ENCODE data around the gene TIMM10. TPM values are rescaled to one million over a fixed set of nuclear protein-coding genes. Genes with fewer than 3 reads are reported as not detected.

TIMM10 gene
- total and polyA plus RNA-seq, 12 donors: 22.9 to 163 (median 51.5) TPM

DNA sequence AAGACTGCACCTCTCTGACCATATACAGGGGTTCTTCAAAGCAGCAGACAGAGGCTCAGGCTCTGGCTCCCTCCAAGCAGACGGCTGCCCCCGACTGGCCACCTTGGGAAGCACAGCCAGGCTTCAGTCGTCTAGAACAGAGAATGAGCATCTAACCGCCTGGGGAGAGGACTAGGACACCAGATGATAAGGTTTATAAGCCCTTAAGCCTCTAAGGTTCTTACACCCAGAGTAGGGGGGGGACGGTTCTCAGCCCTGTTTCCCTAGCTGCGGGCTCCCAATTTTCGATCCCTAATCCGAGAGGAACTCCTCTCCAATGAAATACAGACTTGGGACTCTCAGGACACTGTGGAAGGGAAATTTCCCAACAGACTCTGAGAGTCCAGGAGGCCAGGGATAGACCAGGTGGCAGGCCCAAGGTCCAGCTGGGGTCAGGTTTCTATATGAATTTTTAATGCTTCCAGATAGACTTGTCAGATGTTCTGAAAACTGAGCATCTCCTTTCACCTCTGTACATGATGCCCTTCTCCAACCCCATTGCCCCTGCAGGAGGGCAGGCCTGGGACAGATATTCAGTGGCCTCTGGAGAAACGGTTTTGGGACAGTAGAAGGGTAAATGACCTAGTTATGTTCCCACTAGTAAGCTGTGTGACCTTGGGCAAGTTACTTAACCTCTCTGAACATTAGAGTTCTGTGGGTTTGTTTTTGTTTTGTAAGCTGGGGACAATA is 50.0 kb downstream of the TIMM10 start:
- DNase-seq (peak; percentile 67 to 71), ATAC-seq (peak in 5 of 8 donors; percentile 30 to 64 (median 43))
- H3K9me3 ChIP-seq: no peaks in the 10 kb centered on the region
- intact Hi-C loops (cut with DNase I): loop anchor here in 6 of 10 donors (2.0 to 10.0 kb wide), 5 partner anchors 22 to 136 kb away; no protein-coding TSS in a partner anchor
- H3K4me1 ChIP-seq: peaks cover 11 to 42% (median 31%) of the 10 kb centered on the region in 9 donors
- 26 to 31% methylated on average over 9 of the region's 9 CpGs for WGBS, 2 donors
- no peak overlapping the region for H3K4me3 ChIP-seq
- TF ChIP-seq, protein P1, sequence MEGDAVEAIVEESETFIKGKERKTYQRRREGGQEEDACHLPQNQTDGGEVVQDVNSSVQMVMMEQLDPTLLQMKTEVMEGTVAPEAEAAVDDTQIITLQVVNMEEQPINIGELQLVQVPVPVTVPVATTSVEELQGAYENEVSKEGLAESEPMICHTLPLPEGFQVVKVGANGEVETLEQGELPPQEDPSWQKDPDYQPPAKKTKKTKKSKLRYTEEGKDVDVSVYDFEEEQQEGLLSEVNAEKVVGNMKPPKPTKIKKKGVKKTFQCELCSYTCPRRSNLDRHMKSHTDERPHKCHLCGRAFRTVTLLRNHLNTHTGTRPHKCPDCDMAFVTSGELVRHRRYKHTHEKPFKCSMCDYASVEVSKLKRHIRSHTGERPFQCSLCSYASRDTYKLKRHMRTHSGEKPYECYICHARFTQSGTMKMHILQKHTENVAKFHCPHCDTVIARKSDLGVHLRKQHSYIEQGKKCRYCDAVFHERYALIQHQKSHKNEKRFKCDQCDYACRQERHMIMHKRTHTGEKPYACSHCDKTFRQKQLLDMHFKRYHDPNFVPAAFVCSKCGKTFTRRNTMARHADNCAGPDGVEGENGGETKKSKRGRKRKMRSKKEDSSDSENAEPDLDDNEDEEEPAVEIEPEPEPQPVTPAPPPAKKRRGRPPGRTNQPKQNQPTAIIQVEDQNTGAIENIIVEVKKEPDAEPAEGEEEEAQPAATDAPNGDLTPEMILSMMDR (IDR thresholded peaks at IDR 0.05): peak; percentile 49 to 81 (median 73)
- peaks cover 0 to 46% (median 24%) of the 10 kb centered on the region in 7 donors for H3K27me3 ChIP-seq
- peaks cover 0 to 18% (median 3%) of the 10 kb centered on the region in 9 donors for H3K36me3 ChIP-seq
- H3K27ac ChIP-seq: no peak overlapping the region

- ATAC-seq (no peak), DNase-seq (no peak)
- Histone ChIP-seq H3K27me3 (peaks cover 0 to 52% (median 24%) of the 10 kb centered on the region in 7 donors), H3K36me3 (peaks cover 0 to 11% (median 0%) of the 10 kb centered on the region in 9 donors), H3K27ac (no peak overlapping the region), H3K4me3 (no peak overlapping the region), H3K4me1 (peaks cover 11 to 47% (median 37%) of the 10 kb centered on the region in 9 donors), H3K9me3 (no peaks in the 10 kb centered on the region)
- TF ChIP-seq, protein P1 (IDR thresholded peaks at IDR 0.05): no peak
- 24 to 30% methylated on average over 4 of the region's 4 CpGs for WGBS, 2 donors
- intact Hi-C loops (cut with DNase I): loop anchor here in 8 of 10 donors (2.0 to 10.0 kb wide), 5 partner anchors 21 to 135 kb away; no protein-coding TSS in a partner anchor
Measured at GRCh38 chr11:57479911-57480310, 50.6 kb downstream of the TIMM10 start.

GRCh38 chr11:57479021-57479663 is 51.4 kb downstream of the TIMM10 start:
- Histone ChIP-seq H3K36me3 (peaks cover 0 to 3% (median 0%) of the 10 kb centered on the region in 9 donors), H3K27me3 (peaks cover 0 to 46% (median 20%) of the 10 kb centered on the region in 7 donors), H3K9me3 (no peaks in the 10 kb centered on the region), H3K27ac (no peak overlapping the region), H3K4me1 (peaks cover 11 to 49% (median 44%) of the 10 kb centered on the region in 9 donors), H3K4me3 (no peak overlapping the region)
- 39 to 41% methylated on average over 11 of the region's 11 CpGs for WGBS, 2 donors
- TF ChIP-seq, protein P1 (IDR thresholded peaks at IDR 0.05): no peak
- intact Hi-C loops (cut with DNase I): loop anchor here in 3 of 10 donors (5.0 to 10.0 kb wide), 2 partner anchors 132 to 134 kb away; no protein-coding TSS in a partner anchor
- DNase-seq: no peak
- no peak for ATAC-seq

Other genes starting within 250 kb of the TIMM10 start
- gene TNKS1BP1, start 205.8 kb downstream of the TIMM10 start, total RNA-seq: 10 to 100 TPM; 19.9 to 53.8 (median 34.3) TPM
- gene TNKS1BP1, start 205.8 kb downstream of the TIMM10 start, polyA plus RNA-seq: 100 to 1,000 TPM in 1 of 2 donors, 10 to 100 TPM in 1; 39.6 to 118 TPM
- gene SSRP1, start 194.9 kb downstream of the TIMM10 start, total RNA-seq: 10 to 100 TPM; 30.5 to 44.9 (median 35.4) TPM
- gene SSRP1, start 194.9 kb downstream of the TIMM10 start, polyA plus RNA-seq: 10 to 100 TPM; 22.6 to 73.2 TPM
- 1 to 10 TPM in 7 of 10 donors, under 1 TPM in 3; 0.32 to 5.1 (median 1.5) TPM for gene P2RX3, start 192.4 kb downstream of the TIMM10 start, total RNA-seq
- under 1 TPM; 0.42 to 0.66 TPM for gene P2RX3, start 192.4 kb downstream of the TIMM10 start, polyA plus RNA-seq
- gene PRG3, start 149.6 kb downstream of the TIMM10 start, total RNA-seq: not detected
- gene PRG3, start 149.6 kb downstream of the TIMM10 start, polyA plus RNA-seq: not detected
- gene PRG2, start 140.1 kb downstream of the TIMM10 start, total RNA-seq: under 1 TPM in 1 of 10 donors, not detected in 9; 0.49 TPM
- gene PRG2, start 140.1 kb downstream of the TIMM10 start, polyA plus RNA-seq: not detected
- gene SLC43A3, start 103.6 kb downstream of the TIMM10 start, total RNA-seq: 10 to 100 TPM; 12.1 to 36.2 (median 19.8) TPM
- gene SLC43A3, start 103.6 kb downstream of the TIMM10 start, polyA plus RNA-seq: 10 to 100 TPM; 16.6 to 24.7 TPM
- gene RTN4RL2, start 70.2 kb downstream of the TIMM10 start, total RNA-seq: 1 to 10 TPM in 3 of 10 donors, under 1 TPM in 7; 0.33 to 1.5 (median 0.87) TPM
- gene RTN4RL2, start 70.2 kb downstream of the TIMM10 start, polyA plus RNA-seq: 1 to 10 TPM in 1 of 2 donors, under 1 TPM in 1; 0.88 to 1.3 TPM
- 1 to 10 TPM; 3.4 to 8.9 (median 4.7) TPM for gene SLC43A1, start 15.1 kb downstream of the TIMM10 start, total RNA-seq
- gene SLC43A1, start 15.1 kb downstream of the TIMM10 start, polyA plus RNA-seq: 10 to 100 TPM in 1 of 2 donors, 1 to 10 TPM in 1; 6.7 to 16.5 TPM
- not detected for gene SMTNL1, start 6.8 kb upstream of the TIMM10 start, total RNA-seq
- not detected for gene SMTNL1, start 6.8 kb upstream of the TIMM10 start, polyA plus RNA-seq
- gene UBE2L6, start 36.9 kb upstream of the TIMM10 start, total RNA-seq: 100 to 1,000 TPM in 1 of 10 donors, 10 to 100 TPM in 8, 1 to 10 TPM in 1; 9.7 to 156 (median 17.7) TPM
- gene UBE2L6, start 36.9 kb upstream of the TIMM10 start, polyA plus RNA-seq: 10 to 100 TPM; 14.1 to 19.3 TPM
- gene SERPING1, start 66.9 kb upstream of the TIMM10 start, total RNA-seq: 100 to 1,000 TPM in 4 of 10 donors, 10 to 100 TPM in 6; 39.8 to 197 (median 71.6) TPM
- gene SERPING1, start 66.9 kb upstream of the TIMM10 start, polyA plus RNA-seq: 100 to 1,000 TPM; 167 to 184 TPM
- 1 to 10 TPM in 2 of 10 donors, under 1 TPM in 7, not detected in 1; 0.17 to 1.1 (median 0.55) TPM for gene YPEL4, start 119.2 kb upstream of the TIMM10 start, total RNA-seq
- 1 to 10 TPM in 1 of 2 donors, under 1 TPM in 1; 0.43 to 3.4 TPM for gene YPEL4, start 119.2 kb upstream of the TIMM10 start, polyA plus RNA-seq
- 1 to 10 TPM; 4.0 to 9.0 (median 7.1) TPM for gene CLP1, start 127.0 kb upstream of the TIMM10 start, total RNA-seq
- gene CLP1, start 127.0 kb upstream of the TIMM10 start, polyA plus RNA-seq: 1 to 10 TPM; 2.9 to 9.0 TPM
- gene ZDHHC5, start 137.4 kb upstream of the TIMM10 start, total RNA-seq: 10 to 100 TPM; 32.6 to 56.5 (median 41.6) TPM
- gene ZDHHC5, start 137.4 kb upstream of the TIMM10 start, polyA plus RNA-seq: 10 to 100 TPM; 22.3 to 31.6 TPM
- 1 to 10 TPM; 5.2 to 9.7 (median 8.4) TPM for gene MED19, start 181.5 kb upstream of the TIMM10 start, total RNA-seq
- gene MED19, start 181.5 kb upstream of the TIMM10 start, polyA plus RNA-seq: 10 to 100 TPM in 1 of 2 donors, 1 to 10 TPM in 1; 5.2 to 18.3 TPM
- gene TMX2, start 181.8 kb upstream of the TIMM10 start, total RNA-seq: 100 to 1,000 TPM in 1 of 10 donors, 10 to 100 TPM in 9; 58.7 to 103 (median 69.0) TPM
- 100 to 1,000 TPM in 1 of 2 donors, 10 to 100 TPM in 1; 45.4 to 105 TPM for gene TMX2, start 181.8 kb upstream of the TIMM10 start, polyA plus RNA-seq
- 10 to 100 TPM; 69.8 to 99.0 (median 77.5) TPM for gene SELENOH, start 210.7 kb upstream of the TIMM10 start, total RNA-seq
- 10 to 100 TPM; 76.8 to 93.7 TPM for gene SELENOH, start 210.7 kb upstream of the TIMM10 start, polyA plus RNA-seq
- gene BTBD18, start 221.1 kb upstream of the TIMM10 start, total RNA-seq: not detected
- not detected for gene BTBD18, start 221.1 kb upstream of the TIMM10 start, polyA plus RNA-seq
- gene CTNND1, start 231.0 kb upstream of the TIMM10 start, total RNA-seq: 10 to 100 TPM; 56.7 to 85.6 (median 65.2) TPM
- 10 to 100 TPM; 28.9 to 30.7 TPM for gene CTNND1, start 231.0 kb upstream of the TIMM10 start, polyA plus RNA-seq

Data from heart right ventricle (tissue), 16 donors.